Jurkat, Clone E6-1 (cell line): ENCODE measurements around the gene CBR4.
"Not testable (repeated sequence)": the region's sequence is repeated elsewhere in the genome, so short reads cannot be mapped to it uniquely, and the experiment has no call there.

Experiments used
- DNase-seq: peaks from one replicate; pipeline ENCODE4 v3.0.0-alpha.2; 2011; ENCODE audit warnings: low read depth, low spot score
- H3K4me3 ChIP-seq: 2 replicates; pipeline ENCODE4 v1.5.1; 2011; ENCODE audit warnings: mild to moderate bottlenecking, low read length, control low read depth, moderate library complexity

Gene CBR4

DNA sequence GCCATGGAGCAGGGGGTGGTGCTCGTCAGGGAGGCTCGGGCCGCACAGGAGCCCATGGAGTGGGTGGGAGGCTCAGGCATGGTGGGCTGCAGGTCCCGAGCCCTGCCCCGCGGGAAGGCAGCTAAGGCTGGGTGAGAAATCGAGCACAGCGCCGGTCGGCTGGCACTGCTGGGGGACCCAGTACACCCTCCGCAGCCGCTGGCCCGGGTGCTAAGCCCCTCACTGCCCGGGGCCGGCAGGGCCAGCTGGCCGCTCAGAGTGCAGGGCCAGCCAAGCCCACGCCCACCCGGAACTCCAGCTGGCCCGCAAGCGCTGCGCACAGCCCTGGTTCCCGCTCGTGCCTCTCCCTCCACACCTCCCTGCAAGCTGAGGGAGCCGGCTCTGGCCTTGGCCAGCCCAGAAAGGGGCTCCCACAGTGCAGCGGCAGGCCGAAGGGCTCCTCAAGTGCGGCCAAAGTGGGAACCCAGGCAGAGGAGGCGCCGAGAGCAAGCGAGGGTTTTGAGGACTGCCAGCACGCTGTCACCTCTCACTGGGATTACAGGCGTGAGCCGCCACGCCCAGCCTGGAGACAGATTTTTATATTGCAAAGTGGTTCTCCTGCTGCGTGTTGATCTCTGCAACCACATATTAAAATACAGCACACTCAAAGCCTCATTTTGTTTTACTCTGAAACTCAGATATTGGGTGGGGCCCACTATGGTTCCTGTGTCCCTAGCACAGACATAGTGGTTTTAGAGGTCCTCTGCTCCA lies 26.0 kb upstream of the CBR4 start:
- not testable (repeated sequence) for H3K4me3 ChIP-seq

GRCh38 chr4:169033660-169034059 lies 23.6 kb upstream of the CBR4 start:
- no peak overlapping the region for H3K4me3 ChIP-seq
- DNase-seq, result no peak

More for the DNA sequence above, 26.0 kb upstream of the CBR4 start:
- DNase-seq, result not testable (repeated sequence)

DNA sequence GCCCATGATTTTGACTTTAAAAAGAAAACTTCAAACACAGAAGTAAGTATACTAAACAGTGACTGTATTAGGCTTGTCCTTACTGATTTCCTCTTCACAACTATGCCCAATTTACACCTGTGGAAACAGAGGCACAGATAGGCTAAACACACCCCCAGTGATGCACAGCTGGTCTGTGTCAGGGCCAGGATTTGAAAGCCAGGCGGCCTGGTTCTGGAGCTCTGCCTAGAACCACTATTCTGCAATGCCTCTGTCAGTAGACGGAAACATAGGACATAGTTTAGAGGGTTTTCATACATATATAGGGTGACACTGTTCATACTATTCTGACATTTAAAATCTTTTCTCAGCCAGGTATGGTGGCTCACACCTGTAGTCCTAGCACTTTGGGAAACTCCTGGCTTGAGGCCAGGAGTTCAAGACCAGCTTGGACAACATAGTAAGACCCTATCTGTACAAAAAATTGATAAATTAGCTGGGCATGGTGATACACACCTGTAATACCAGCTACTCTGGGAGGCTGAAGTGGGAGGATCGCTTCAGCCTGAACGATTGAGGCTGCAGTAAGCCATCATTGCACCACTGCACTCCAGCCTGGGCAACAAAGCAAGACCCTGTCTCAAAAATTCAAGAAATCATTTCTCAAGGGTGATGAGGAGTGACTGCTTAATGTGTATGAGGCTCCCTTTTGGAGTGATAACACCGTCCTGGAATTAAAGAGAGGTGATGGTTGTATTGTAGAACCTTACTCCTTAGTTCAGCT lies 23.0 kb upstream of the CBR4 start:
- no peak for DNase-seq
- H3K4me3 ChIP-seq, result no peak overlapping the region

DNA sequence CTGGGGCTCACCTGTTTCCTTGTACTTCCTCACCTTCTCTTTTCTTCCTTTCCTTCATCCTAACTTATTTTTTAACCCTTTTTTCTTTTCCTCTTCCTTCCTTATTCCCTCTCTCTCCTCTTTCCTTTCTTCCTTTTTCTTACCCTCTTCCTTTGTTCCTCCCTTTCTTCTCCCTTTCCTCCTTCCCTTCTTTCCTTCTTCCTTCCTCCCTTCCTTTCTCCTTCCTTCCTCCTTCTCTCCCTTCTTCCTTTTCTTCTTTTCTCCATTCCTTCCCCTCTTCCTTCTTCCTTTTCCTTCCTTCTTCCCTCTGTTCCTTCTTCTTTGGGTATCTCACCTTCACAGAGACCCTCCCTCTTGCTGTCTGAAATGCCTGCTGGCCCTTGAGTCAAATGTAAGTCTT lies 22.1 kb upstream of the CBR4 start:
- no peak for DNase-seq
- no peak overlapping the region for H3K4me3 ChIP-seq

GRCh38 chr4:169031392-169031791 lies 21.3 kb upstream of the CBR4 start:
- no peak overlapping the region for H3K4me3 ChIP-seq
- no peak for DNase-seq

GRCh38 chr4:169030562-169030982 lies 20.5 kb upstream of the CBR4 start:
- no peak overlapping the region for H3K4me3 ChIP-seq
- DNase-seq, result no peak

DNA sequence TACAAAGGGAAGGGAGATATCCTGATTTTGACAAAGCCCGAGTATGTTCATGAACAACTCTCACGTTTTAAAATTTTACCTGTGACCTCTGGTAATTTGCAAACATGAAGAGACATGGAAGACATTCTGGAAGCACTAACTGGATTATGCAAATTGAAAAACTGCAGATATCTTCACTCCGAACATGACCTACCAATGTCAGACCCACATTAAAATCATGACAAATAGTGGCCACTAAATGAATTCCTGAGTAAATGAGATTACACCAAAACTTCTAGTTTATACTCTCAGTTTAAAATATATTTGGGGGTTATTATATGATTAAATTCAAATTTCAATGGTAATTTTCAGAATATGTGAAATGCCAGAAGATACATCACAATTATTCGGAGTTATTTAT lies 19.9 kb upstream of the CBR4 start:
- no peak overlapping the region for H3K4me3 ChIP-seq
- no peak for DNase-seq

DNA sequence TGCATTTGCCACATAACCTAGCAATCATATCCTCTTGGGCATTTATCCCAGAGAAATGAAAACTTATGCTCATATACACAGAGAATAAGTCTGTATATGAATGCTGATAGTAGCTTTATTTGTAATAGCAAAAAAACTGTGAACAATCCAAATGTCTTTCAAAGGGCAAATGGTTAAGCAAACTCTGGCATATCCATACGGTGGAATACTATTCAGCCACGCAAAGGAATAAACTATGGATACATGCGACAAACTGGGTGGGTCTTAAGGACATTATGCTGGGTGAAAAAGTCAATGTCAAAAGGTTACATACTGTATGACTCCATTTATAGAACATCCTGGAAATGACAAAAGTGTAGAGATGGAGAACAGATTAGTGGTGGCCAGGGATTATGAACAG lies 17.6 kb upstream of the CBR4 start:
- no peak for DNase-seq
- no peak overlapping the region for H3K4me3 ChIP-seq

GRCh38 chr4:169025184-169025583 lies 15.1 kb upstream of the CBR4 start:
- DNase-seq, result no peak
- H3K4me3 ChIP-seq, result no peak overlapping the region

GRCh38 chr4:169024762-169025161 lies 14.7 kb upstream of the CBR4 start:
- peak; percentile 29 for DNase-seq
- no peak overlapping the region for H3K4me3 ChIP-seq

DNA sequence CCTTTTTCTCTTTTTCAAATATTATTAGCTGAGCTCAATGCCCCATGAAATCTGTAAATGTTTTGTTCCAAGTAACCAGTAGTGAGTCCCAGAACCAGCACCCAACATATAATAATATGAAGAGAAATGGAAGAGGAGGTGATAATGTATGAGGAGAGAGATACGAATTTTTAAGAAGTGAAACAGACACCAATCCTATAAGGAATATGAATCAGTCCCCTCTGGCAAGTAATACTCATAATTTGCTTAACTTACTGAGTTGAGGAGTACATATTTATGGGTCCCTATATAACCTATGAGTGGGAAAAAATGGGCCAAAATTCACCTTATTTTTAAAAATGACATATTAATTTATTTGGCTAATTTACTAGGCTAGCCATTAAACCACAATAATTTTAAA lies 8.4 kb upstream of the CBR4 start:
- no peak overlapping the region for H3K4me3 ChIP-seq
- DNase-seq, result no peak

DNA sequence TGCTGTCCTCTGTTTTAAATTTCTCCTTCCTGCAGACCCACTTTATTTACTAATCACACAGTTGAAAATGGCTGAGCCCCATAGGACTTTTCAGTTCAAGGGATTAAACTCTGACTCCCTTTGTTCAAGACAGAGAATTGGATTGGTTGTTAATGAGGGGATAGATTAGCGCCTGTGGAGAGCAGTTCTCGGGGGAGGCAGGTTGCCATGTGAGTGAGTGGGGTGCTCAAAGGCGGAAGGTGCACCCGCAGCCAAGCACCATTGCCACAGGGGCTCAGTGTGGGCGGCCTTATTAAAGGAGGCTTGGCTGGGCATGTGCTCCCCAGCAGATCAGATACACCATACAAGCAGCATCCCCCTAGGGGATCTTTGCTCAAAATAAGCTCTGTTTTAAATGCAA lies 7.9 kb upstream of the CBR4 start:
- DNase-seq, result no peak
- no peak overlapping the region for H3K4me3 ChIP-seq

DNA sequence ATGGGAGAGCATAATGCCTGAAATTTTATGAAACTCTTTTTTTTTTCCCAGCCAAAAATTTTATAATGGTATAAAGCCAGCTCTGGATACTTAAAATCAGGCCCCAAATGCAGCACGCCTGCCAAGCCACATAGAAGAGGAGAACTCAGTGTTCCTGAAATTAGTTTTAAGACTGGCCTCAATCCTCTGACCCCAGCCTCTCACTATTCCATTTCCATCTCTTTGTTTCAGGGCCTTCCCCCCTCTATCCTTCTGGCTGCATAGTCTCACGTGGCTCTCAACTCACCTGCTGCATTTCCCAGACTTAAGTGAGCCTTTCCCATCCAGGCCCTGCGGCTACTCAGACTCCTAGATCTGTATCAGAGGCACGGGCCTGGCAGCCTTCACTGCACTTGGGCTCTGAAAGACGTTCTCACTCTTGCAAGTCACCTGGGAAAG lies 5.2 kb upstream of the CBR4 start:
- no peak overlapping the region for H3K4me3 ChIP-seq
- no peak for DNase-seq

DNA sequence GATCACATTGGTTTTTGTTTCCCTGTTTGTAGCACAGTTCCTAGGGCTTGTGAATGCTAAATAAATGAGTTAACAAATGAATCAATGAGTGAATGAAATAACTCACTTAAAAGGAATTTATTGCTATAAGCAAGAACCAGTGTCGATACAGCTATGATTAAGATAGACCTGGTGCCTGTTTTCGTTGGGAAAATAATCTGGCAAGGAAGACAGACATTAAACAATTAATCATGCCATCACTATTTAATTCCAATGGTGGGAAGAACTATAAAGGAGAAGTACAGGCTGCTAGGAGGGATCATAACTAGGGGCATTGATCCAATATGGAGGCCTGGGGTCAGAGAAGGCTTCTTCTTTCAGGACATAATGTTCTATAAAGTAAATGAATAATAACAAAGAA lies 4.5 kb upstream of the CBR4 start:
- DNase-seq, result no peak

GRCh38 chr4:169013396-169013795 lies 3.3 kb upstream of the CBR4 start:
- no peak overlapping the region for H3K4me3 ChIP-seq
- DNase-seq, result no peak

More for the DNA sequence above, 4.5 kb upstream of the CBR4 start:
- no peak overlapping the region for H3K4me3 ChIP-seq

DNA sequence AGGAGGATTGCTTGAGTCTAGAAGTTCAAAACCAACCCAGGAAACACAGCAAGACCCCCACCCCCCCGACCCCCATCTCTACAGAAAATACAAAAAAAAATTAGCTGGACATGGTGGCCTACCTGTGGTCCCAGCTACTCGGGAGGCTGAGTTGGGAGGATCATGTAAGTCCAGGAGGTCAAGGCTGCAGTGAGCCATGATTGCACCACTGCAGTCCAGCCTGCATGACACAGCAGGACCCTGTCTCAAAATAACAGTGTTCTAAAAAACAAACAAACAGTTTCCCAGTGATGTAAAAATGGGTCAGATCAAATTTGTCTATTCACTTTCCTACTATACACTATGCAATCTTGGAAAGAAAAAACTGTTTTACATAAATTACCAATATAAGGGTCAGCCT lies 2.0 kb upstream of the CBR4 start:
- no peak for DNase-seq
- no peak overlapping the region for H3K4me3 ChIP-seq

- H3K4me3 ChIP-seq, result peak overlapping the region; percentile 72
- peak; percentile 42 for DNase-seq
These were observed 550 bp downstream of the CBR4 start for GRCh38 chr4:169009286-169010124.

- no peak for DNase-seq
- H3K4me3 ChIP-seq, result no peak overlapping the region
These were observed 4.5 kb downstream of the CBR4 start for GRCh38 chr4:169005453-169006099.

DNA sequence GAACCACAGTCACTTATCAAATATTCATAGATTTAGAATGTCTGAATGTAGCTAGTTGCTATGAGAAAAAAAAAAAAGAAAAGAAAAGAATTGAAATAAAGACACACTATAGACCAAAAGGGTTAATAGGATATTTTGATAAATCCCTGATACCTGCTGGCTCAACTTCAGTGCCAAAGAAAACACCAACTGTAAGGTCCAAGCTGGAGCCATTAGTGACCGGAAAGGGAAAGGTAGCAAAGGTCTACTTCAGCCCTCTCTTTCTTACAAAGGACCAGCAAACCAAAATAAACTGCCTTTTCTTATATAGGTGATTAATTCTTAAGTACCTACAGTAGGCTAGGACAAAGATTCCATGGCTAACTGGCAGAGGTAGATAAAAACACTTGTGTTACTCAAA lies 9.7 kb downstream of the CBR4 start:
- no peak overlapping the region for H3K4me3 ChIP-seq
- no peak for DNase-seq
